Central memory CD8-positive, alpha-beta T cell (primary cell): ENCODE measurements around the gene MYOZ2.
"Not testable (repeated sequence)": the region's sequence is repeated elsewhere in the genome, so short reads cannot be mapped to it uniquely, and the experiment has no call there.

ENCODE experiments used
- ATAC-seq: fragments of 150-1000 bp; cut with Tn5 transposase; replicated peaks from 2 replicates; pipeline ENCODE4 v1.10.0; 2022; ENCODE audit warnings: mild to moderate bottlenecking, moderate FRiP score, moderate number of reproducible peaks; ENCODE audit not compliant: poor library complexity, severe bottlenecking; ENCODE audit errors: extremely low read depth
- DNase-seq, 2 donors: peaks; one replicate each; pipeline ENCODE4 v3.0.0; 2021; ENCODE audit warnings: low spot score in 2 of 2
- H3K27ac Mint-ChIP-seq: one replicate; pipeline ENCODE4 v1.8.0; 2022; ENCODE audit warnings: low read depth, mild to moderate bottlenecking, moderate library complexity, mixed read lengths
- H3K27me3 Mint-ChIP-seq: one replicate; pipeline ENCODE4 v1.8.0; 2022; ENCODE audit warnings: mixed read lengths
- H3K36me3 Mint-ChIP-seq: one replicate; pipeline ENCODE4 v1.8.0; 2022; ENCODE audit warnings: mild to moderate bottlenecking, moderate library complexity, mixed read lengths; ENCODE audit not compliant: insufficient read depth
- H3K4me1 Mint-ChIP-seq: one replicate; pipeline ENCODE4 v1.8.0; 2022; ENCODE audit warnings: mixed read lengths
- H3K4me3 Mint-ChIP-seq: one replicate; pipeline ENCODE4 v1.8.0; 2022; ENCODE audit warnings: mild to moderate bottlenecking, moderate library complexity, mixed read lengths
- H3K9me3 Mint-ChIP-seq: one replicate; pipeline ENCODE4 v1.8.0; 2022; ENCODE audit warnings: mixed read lengths

The MYOZ2 gene

GRCh38 chr4:119138046-119138445, 2.4 kb downstream of the MYOZ2 start:
- DNase-seq, result no peak
- no peak overlapping the region for H3K27ac Mint-ChIP-seq
- H3K9me3 Mint-ChIP-seq, result no peaks in the 10 kb centered on the region
- no peaks in the 10 kb centered on the region for H3K36me3 Mint-ChIP-seq
- no peak for ATAC-seq
- H3K4me3 Mint-ChIP-seq, result no peak overlapping the region
- H3K4me1 Mint-ChIP-seq, result peaks cover 16% of the 10 kb centered on the region
- peaks cover 26% of the 10 kb centered on the region for H3K27me3 Mint-ChIP-seq

- ATAC-seq (peak; percentile 14), DNase-seq (no peak)
- Mint-ChIP-seq H3K4me3 (peak overlapping the region; percentile 5), H3K9me3 (no peaks in the 10 kb centered on the region), H3K27me3 (peaks cover 26% of the 10 kb centered on the region), H3K27ac (peak overlapping the region; percentile 5), H3K4me1 (peaks cover 16% of the 10 kb centered on the region), H3K36me3 (no peaks in the 10 kb centered on the region)
Measured at GRCh38 chr4:119139311-119139710, 3.7 kb downstream of the MYOZ2 start.

GRCh38 chr4:119139822-119140252, 4.2 kb downstream of the MYOZ2 start:
- Mint-ChIP-seq H3K27ac (peak overlapping the region; percentile 5), H3K4me3 (peak overlapping the region; percentile 5), H3K9me3 (no peaks in the 10 kb centered on the region), H3K4me1 (peaks cover 16% of the 10 kb centered on the region), H3K36me3 (no peaks in the 10 kb centered on the region), H3K27me3 (peaks cover 26% of the 10 kb centered on the region)
- ATAC-seq, result peak; percentile 28
- no peak for DNase-seq

- not testable (repeated sequence) for H3K9me3 Mint-ChIP-seq, ATAC-seq, DNase-seq, H3K36me3 Mint-ChIP-seq, H3K4me3 Mint-ChIP-seq, H3K27ac Mint-ChIP-seq
- peaks cover 11% of the 10 kb centered on the region for H3K27me3 Mint-ChIP-seq
- peaks cover 16% of the 10 kb centered on the region for H3K4me1 Mint-ChIP-seq
Measured at GRCh38 chr4:119141283-119141682, 5.7 kb downstream of the MYOZ2 start.

GRCh38 chr4:119142833-119143232, 7.2 kb downstream of the MYOZ2 start:
- Mint-ChIP-seq H3K4me1 (peaks cover 16% of the 10 kb centered on the region), H3K4me3 (no peak overlapping the region), H3K36me3 (no peaks in the 10 kb centered on the region), H3K27ac (no peak overlapping the region), H3K27me3 (no peaks in the 10 kb centered on the region), H3K9me3 (no peaks in the 10 kb centered on the region)
- no peak for ATAC-seq
- DNase-seq, result no peak

GRCh38 chr4:119143341-119143740, 7.7 kb downstream of the MYOZ2 start:
- H3K4me1 Mint-ChIP-seq, result peaks cover 12% of the 10 kb centered on the region
- ATAC-seq, H3K4me3 Mint-ChIP-seq, H3K27me3 Mint-ChIP-seq, H3K36me3 Mint-ChIP-seq, H3K9me3 Mint-ChIP-seq, DNase-seq, H3K27ac Mint-ChIP-seq: not testable (repeated sequence)

GRCh38 chr4:119149110-119149509, 13.5 kb downstream of the MYOZ2 start:
- H3K36me3 Mint-ChIP-seq, result no peaks in the 10 kb centered on the region
- H3K27me3 Mint-ChIP-seq, result peaks cover 35% of the 10 kb centered on the region
- H3K4me1 Mint-ChIP-seq, result no peaks in the 10 kb centered on the region
- H3K9me3 Mint-ChIP-seq, result no peaks in the 10 kb centered on the region
- H3K27ac Mint-ChIP-seq, result no peak overlapping the region
- DNase-seq (no peak), ATAC-seq (no peak)
- no peak overlapping the region for H3K4me3 Mint-ChIP-seq

- H3K36me3 Mint-ChIP-seq, result no peaks in the 10 kb centered on the region
- ATAC-seq (no peak), DNase-seq (no peak)
- no peak overlapping the region for H3K27ac Mint-ChIP-seq
- no peaks in the 10 kb centered on the region for H3K9me3 Mint-ChIP-seq
- peaks cover 41% of the 10 kb centered on the region for H3K27me3 Mint-ChIP-seq
- H3K4me1 Mint-ChIP-seq, result no peaks in the 10 kb centered on the region
- no peak overlapping the region for H3K4me3 Mint-ChIP-seq
Measured at GRCh38 chr4:119151161-119151560, 15.5 kb downstream of the MYOZ2 start.

- Mint-ChIP-seq H3K27ac (no peak overlapping the region), H3K4me1 (no peaks in the 10 kb centered on the region), H3K27me3 (peaks cover 46% of the 10 kb centered on the region), H3K4me3 (no peak overlapping the region), H3K36me3 (no peaks in the 10 kb centered on the region), H3K9me3 (no peaks in the 10 kb centered on the region)
- ATAC-seq, result no peak
- no peak for DNase-seq
Measured at GRCh38 chr4:119152741-119153140, 17.1 kb downstream of the MYOZ2 start.

- ATAC-seq, result no peak
- Mint-ChIP-seq H3K27ac (no peak overlapping the region), H3K27me3 (peaks cover 27% of the 10 kb centered on the region)
Measured at GRCh38 chr4:119162174-119162573, 26.5 kb downstream of the MYOZ2 start.

GRCh38 chr4:119165767-119166166, 30.1 kb downstream of the MYOZ2 start:
- H3K27me3 Mint-ChIP-seq, result peaks cover 27% of the 10 kb centered on the region
- H3K4me1 Mint-ChIP-seq, result no peaks in the 10 kb centered on the region

More at GRCh38 chr4:119162174-119162573, 26.5 kb downstream of the MYOZ2 start:
- no peaks in the 10 kb centered on the region for H3K36me3 Mint-ChIP-seq
- DNase-seq, result no peak
- no peaks in the 10 kb centered on the region for H3K9me3 Mint-ChIP-seq
- no peak overlapping the region for H3K4me3 Mint-ChIP-seq
- H3K4me1 Mint-ChIP-seq, result no peaks in the 10 kb centered on the region

GRCh38 chr4:119170195-119170594, 34.6 kb downstream of the MYOZ2 start:
- no peak overlapping the region for H3K27ac Mint-ChIP-seq
- peaks cover 6% of the 10 kb centered on the region for H3K27me3 Mint-ChIP-seq
- ATAC-seq (no peak), DNase-seq (no peak)
- no peaks in the 10 kb centered on the region for H3K4me1 Mint-ChIP-seq
- no peak overlapping the region for H3K4me3 Mint-ChIP-seq
- H3K36me3 Mint-ChIP-seq, result no peaks in the 10 kb centered on the region
- no peaks in the 10 kb centered on the region for H3K9me3 Mint-ChIP-seq

More at GRCh38 chr4:119165767-119166166, 30.1 kb downstream of the MYOZ2 start:
- H3K9me3 Mint-ChIP-seq, result no peaks in the 10 kb centered on the region
- ATAC-seq (no peak), DNase-seq (no peak)
- no peak overlapping the region for H3K4me3 Mint-ChIP-seq
- no peaks in the 10 kb centered on the region for H3K36me3 Mint-ChIP-seq
- H3K27ac Mint-ChIP-seq, result no peak overlapping the region

- Mint-ChIP-seq H3K36me3 (peaks cover 2% of the 10 kb centered on the region), H3K4me1 (no peaks in the 10 kb centered on the region), H3K27me3 (peaks cover 12% of the 10 kb centered on the region), H3K27ac (no peak overlapping the region), H3K4me3 (no peak overlapping the region), H3K9me3 (no peaks in the 10 kb centered on the region)
- ATAC-seq (no peak), DNase-seq (no peak)
Measured at GRCh38 chr4:119172223-119172622, 36.6 kb downstream of the MYOZ2 start.
